ENCODE results near the gene IFNG-AS1. TPM values are rescaled to one million over a fixed set of nuclear protein-coding genes. Genes with fewer than 3 reads are reported as not detected.

IFNG-AS1 gene
- total and polyA plus RNA-seq, 2 donors from 2014 or later = 0.85 TPM; not detected in 1

- no peaks in the 10 kb centered on the region for H3K36me3 ChIP-seq (ENCODE audit: control insufficient read depth in 2 of 3, insufficient read depth in 3 of 3, low read length in 3 of 3)
- FAIRE-seq (peak; percentile 71), DNase-seq (no peak)
- H3K4me3 ChIP-seq (ENCODE audit: low read length in 3 of 3) = no peak overlapping the region
- H3K27me3 ChIP-seq (ENCODE audit: control insufficient read depth, insufficient read depth, low read length) = no peaks in the 10 kb centered on the region
- no peak overlapping the region for H3K27ac ChIP-seq (ENCODE audit: low read depth in 2 of 2, low read length in 2 of 2)
- no peak overlapping the region for H3K9ac ChIP-seq (ENCODE audit: low read length in 3 of 3)
- H3K9me3 ChIP-seq (ENCODE audit: control insufficient read depth in 2 of 3, insufficient read depth in 1 of 3, low read length in 3 of 3) = peaks cover 0 to 4% (median 0%) of the 10 kb centered on the region in 3 donors
- H3K4me1 ChIP-seq (ENCODE audit: control insufficient read depth in 2 of 3, insufficient read depth in 2 of 3, low read depth in 1 of 3, low read length in 3 of 3) = no peaks in the 10 kb centered on the region
- TF ChIP-seq CTCF (IDR thresholded peaks at IDR 0.05; ENCODE audit: borderline replicate concordance, extremely low read depth, insufficient read depth) = no peak
- intact Hi-C loops (cut with DNase I) = no loop called here
Measured at GRCh38 chr12:68065163-68065562, 75.9 kb downstream of the IFNG-AS1 start.

GRCh38 chr12:68065687-68066086 is 76.4 kb downstream of the IFNG-AS1 start:
- intact Hi-C loops (cut with DNase I) = no loop called here
- H3K4me1 ChIP-seq (ENCODE audit: control insufficient read depth in 2 of 3, insufficient read depth in 2 of 3, low read depth in 1 of 3, low read length in 3 of 3) = no peaks in the 10 kb centered on the region
- TF ChIP-seq CTCF (IDR thresholded peaks at IDR 0.05; ENCODE audit: borderline replicate concordance, extremely low read depth, insufficient read depth) = no peak

GRCh38 chr12:68067762-68068376 is 78.6 kb downstream of the IFNG-AS1 start:
- intact Hi-C loops (cut with DNase I) = no loop called here
- DNase-seq = no peak
- no peaks in the 10 kb centered on the region for H3K4me1 ChIP-seq (ENCODE audit: control insufficient read depth in 2 of 3, insufficient read depth in 2 of 3, low read depth in 1 of 3, low read length in 3 of 3)
- no peak overlapping the region for H3K4me3 ChIP-seq (ENCODE audit: low read length in 3 of 3)
- FAIRE-seq = no peak
- peaks cover 0 to 4% (median 0%) of the 10 kb centered on the region in 3 donors for H3K9me3 ChIP-seq (ENCODE audit: control insufficient read depth in 2 of 3, insufficient read depth in 1 of 3, low read length in 3 of 3)
- H3K9ac ChIP-seq (ENCODE audit: low read length in 3 of 3) = no peak overlapping the region
- no peaks in the 10 kb centered on the region for H3K36me3 ChIP-seq (ENCODE audit: control insufficient read depth in 2 of 3, insufficient read depth in 3 of 3, low read length in 3 of 3)
- peak; percentile 20 for TF ChIP-seq CTCF (IDR thresholded peaks at IDR 0.05; ENCODE audit: borderline replicate concordance, extremely low read depth, insufficient read depth)
- H3K27ac ChIP-seq (ENCODE audit: low read depth in 2 of 2, low read length in 2 of 2) = no peak overlapping the region
- H3K27me3 ChIP-seq (ENCODE audit: control insufficient read depth, insufficient read depth, low read length) = no peaks in the 10 kb centered on the region

More at GRCh38 chr12:68065687-68066086, 76.4 kb downstream of the IFNG-AS1 start:
- no peaks in the 10 kb centered on the region for H3K36me3 ChIP-seq (ENCODE audit: control insufficient read depth in 2 of 3, insufficient read depth in 3 of 3, low read length in 3 of 3)
- H3K9ac ChIP-seq (ENCODE audit: low read length in 3 of 3) = no peak overlapping the region
- DNase-seq (no peak), FAIRE-seq (no peak)
- no peak overlapping the region for H3K27ac ChIP-seq (ENCODE audit: low read depth in 2 of 2, low read length in 2 of 2)
- peaks cover 0 to 4% (median 0%) of the 10 kb centered on the region in 3 donors for H3K9me3 ChIP-seq (ENCODE audit: control insufficient read depth in 2 of 3, insufficient read depth in 1 of 3, low read length in 3 of 3)
- H3K4me3 ChIP-seq (ENCODE audit: low read length in 3 of 3) = no peak overlapping the region
- H3K27me3 ChIP-seq (ENCODE audit: control insufficient read depth, insufficient read depth, low read length) = no peaks in the 10 kb centered on the region

Measured in kidney (tissue), 14 donors.